Measurements from ENCODE around the gene IGF1R.

DNA sequence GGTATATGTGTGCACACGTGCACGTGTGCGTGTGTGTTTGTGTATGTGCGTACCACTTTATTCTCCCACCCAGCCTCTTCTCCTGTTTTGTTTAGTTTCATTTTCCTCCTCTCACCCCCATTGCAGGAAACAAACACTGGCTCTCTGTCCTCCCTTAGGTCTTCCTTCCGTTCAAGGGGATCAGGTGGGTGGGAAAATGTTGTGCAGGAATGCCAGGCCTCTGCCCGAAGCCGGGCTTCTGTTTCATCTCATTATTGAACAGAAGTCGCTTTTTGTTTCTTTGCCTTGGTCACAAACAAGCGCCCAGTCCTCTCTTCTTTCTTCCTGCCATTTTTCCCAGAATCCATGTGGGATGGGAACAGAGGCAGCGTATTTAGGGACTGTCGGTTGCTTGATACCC, 69.6 kb downstream of the IGF1R start:
- TF ChIP-seq CTCF (IDR thresholded peaks at IDR 0.05): no peak
- TF ChIP-seq POLR2A (IDR thresholded peaks at IDR 0.05): no peak
